ENCODE results near the gene MAPKAP1.

MAPKAP1 gene

GRCh38 chr9:125549891-125550885 lies 156.8 kb downstream of the MAPKAP1 start:
- TF ChIP-seq RARB (CRISPR knock-in tag; IDR thresholded peaks at IDR 0.05) = no peak
- TF ChIP-seq GLIS3 (CRISPR knock-in tag; IDR thresholded peaks at IDR 0.05) = no peak
- TF ChIP-seq ZFP3 (CRISPR knock-in tag; IDR thresholded peaks at IDR 0.05) = no peak
- no peak for TF ChIP-seq SNAI2 (CRISPR knock-in tag; IDR thresholded peaks at IDR 0.05)
- TF ChIP-seq ZNF70 (CRISPR knock-in tag; IDR thresholded peaks at IDR 0.05) = no peak
- TF ChIP-seq BACH2 (CRISPR knock-in tag; IDR thresholded peaks at IDR 0.05; ENCODE audit: borderline replicate concordance) = no peak
- no peak for TF ChIP-seq ZNF565 (CRISPR knock-in tag; conservative IDR thresholded peaks at IDR 0.05; ENCODE audit: low read depth)
- TF ChIP-seq PATZ1 (CRISPR knock-in tag; IDR thresholded peaks at IDR 0.05; ENCODE audit: borderline replicate concordance) = no peak
- TF ChIP-seq TCF4 (CRISPR knock-in tag; IDR thresholded peaks at IDR 0.05; ENCODE audit: borderline replicate concordance) = no peak
- TF ChIP-seq, protein P1, sequence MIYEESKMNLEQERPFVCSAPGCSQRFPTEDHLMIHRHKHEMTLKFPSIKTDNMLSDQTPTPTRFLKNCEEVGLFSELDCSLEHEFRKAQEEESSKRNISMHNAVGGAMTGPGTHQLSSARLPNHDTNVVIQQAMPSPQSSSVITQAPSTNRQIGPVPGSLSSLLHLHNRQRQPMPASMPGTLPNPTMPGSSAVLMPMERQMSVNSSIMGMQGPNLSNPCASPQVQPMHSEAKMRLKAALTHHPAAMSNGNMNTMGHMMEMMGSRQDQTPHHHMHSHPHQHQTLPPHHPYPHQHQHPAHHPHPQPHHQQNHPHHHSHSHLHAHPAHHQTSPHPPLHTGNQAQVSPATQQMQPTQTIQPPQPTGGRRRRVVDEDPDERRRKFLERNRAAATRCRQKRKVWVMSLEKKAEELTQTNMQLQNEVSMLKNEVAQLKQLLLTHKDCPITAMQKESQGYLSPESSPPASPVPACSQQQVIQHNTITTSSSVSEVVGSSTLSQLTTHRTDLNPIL (CRISPR knock-in tag; IDR thresholded peaks at IDR 0.05; ENCODE audit: low read depth) = no peak
- TF ChIP-seq PPARA (CRISPR knock-in tag; IDR thresholded peaks at IDR 0.05; ENCODE audit: borderline replicate concordance) = no peak
- no peak for TF ChIP-seq TOX (CRISPR knock-in tag; IDR thresholded peaks at IDR 0.05; ENCODE audit: borderline replicate concordance)
- no peak for TF ChIP-seq POU6F1 (CRISPR knock-in tag; IDR thresholded peaks at IDR 0.05; ENCODE audit: borderline replicate concordance, low read depth)
- no peak for TF ChIP-seq TSHZ2 (CRISPR knock-in tag; IDR thresholded peaks at IDR 0.05)
- TF ChIP-seq ARNTL (CRISPR knock-in tag; IDR thresholded peaks at IDR 0.05; ENCODE audit: borderline replicate concordance, low read depth) = no peak
- peak; percentile 59 for ATAC-seq

DNA sequence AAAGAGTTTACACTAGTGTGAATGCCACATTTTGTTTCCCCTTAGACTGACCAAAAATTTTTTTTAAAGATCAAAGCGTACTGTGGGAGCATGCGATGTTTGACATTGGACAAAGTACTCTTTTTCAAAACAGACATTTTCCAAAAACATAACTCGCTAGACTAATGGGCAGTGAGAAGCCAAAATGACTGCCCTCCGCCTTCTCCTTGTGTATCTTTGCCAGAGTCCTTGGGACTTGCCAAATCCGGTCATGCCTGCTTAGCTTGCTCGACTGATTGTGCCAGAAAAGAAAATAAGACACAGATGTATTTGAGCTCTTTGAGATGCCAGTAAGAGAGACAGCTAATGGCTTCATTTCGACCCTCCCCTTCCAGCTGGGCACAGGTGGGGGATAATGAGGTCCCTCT lies 157.5 kb downstream of the MAPKAP1 start:
- ATAC-seq = peak; percentile 69
- TF ChIP-seq ESRRG (CRISPR knock-in tag; IDR thresholded peaks at IDR 0.05) (no peak), ZFP30 (CRISPR knock-in tag; IDR thresholded peaks at IDR 0.05) (no peak), ZNF70 (CRISPR knock-in tag; IDR thresholded peaks at IDR 0.05) (no peak), ZC3H10 (CRISPR knock-in tag; IDR thresholded peaks at IDR 0.05) (no peak), ZFP3 (CRISPR knock-in tag; IDR thresholded peaks at IDR 0.05) (no peak), TCF4 (CRISPR knock-in tag; IDR thresholded peaks at IDR 0.05; ENCODE audit: borderline replicate concordance) (no peak), TSHZ2 (CRISPR knock-in tag; IDR thresholded peaks at IDR 0.05) (no peak), CSDC2 (CRISPR knock-in tag; IDR thresholded peaks at IDR 0.05) (no peak), ISL1 (CRISPR knock-in tag; IDR thresholded peaks at IDR 0.05) (no peak), BACH2 (CRISPR knock-in tag; IDR thresholded peaks at IDR 0.05; ENCODE audit: borderline replicate concordance) (no peak), ZNF8 (CRISPR knock-in tag; IDR thresholded peaks at IDR 0.05) (no peak), PATZ1 (CRISPR knock-in tag; IDR thresholded peaks at IDR 0.05; ENCODE audit: borderline replicate concordance) (no peak), RARB (CRISPR knock-in tag; IDR thresholded peaks at IDR 0.05) (no peak), GLIS3 (CRISPR knock-in tag; IDR thresholded peaks at IDR 0.05) (no peak), SNAI2 (CRISPR knock-in tag; IDR thresholded peaks at IDR 0.05) (no peak)
- TF ChIP-seq, protein P1 (CRISPR knock-in tag; IDR thresholded peaks at IDR 0.05; ENCODE audit: low read depth) = no peak
- TF ChIP-seq, protein P2, sequence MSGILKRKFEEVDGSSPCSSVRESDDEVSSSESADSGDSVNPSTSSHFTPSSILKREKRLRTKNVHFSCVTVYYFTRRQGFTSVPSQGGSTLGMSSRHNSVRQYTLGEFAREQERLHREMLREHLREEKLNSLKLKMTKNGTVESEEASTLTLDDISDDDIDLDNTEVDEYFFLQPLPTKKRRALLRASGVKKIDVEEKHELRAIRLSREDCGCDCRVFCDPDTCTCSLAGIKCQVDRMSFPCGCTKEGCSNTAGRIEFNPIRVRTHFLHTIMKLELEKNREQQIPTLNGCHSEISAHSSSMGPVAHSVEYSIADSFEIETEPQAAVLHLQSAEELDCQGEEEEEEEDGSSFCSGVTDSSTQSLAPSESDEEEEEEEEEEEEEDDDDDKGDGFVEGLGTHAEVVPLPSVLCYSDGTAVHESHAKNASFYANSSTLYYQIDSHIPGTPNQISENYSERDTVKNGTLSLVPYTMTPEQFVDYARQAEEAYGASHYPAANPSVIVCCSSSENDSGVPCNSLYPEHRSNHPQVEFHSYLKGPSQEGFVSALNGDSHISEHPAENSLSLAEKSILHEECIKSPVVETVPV (CRISPR knock-in tag; IDR thresholded peaks at IDR 0.05) = no peak
